HCT116 (cell line): ENCODE data around the gene NCAPG.

Source experiments
- ATF3 ChIP-seq: IDR thresholded peaks from 2 replicates; pipeline ENCODE4 v1.6.1; 2012
- CEBPB ChIP-seq: IDR thresholded peaks from 2 replicates; pipeline ENCODE4 v1.6.1; 2012; ENCODE audit warnings: low read depth
- CTCF ChIP-seq, 3 experiments: fragments of 200-600 bp in 1 of 3; sonication (generic) in 1 of 3; IDR thresholded peaks in 2 of 3; conservative IDR thresholded peaks in 1 of 3; 2 replicates each; pipeline ENCODE4 v1.5.1; 2012 to 2017; ENCODE audit warnings: low read depth in 2 of 3, low read length in 2 of 3, antibody characterized with exemption in 1 of 3, borderline replicate concordance in 1 of 3, control low read depth in 1 of 3, mild to moderate bottlenecking in 1 of 3, mixed read lengths in 1 of 3, mixed run types in 1 of 3, moderate library complexity in 1 of 3; ENCODE audit not compliant: insufficient read depth in 1 of 3
- EZH2 ChIP-seq: fragments of 200-600 bp; sonication (generic); IDR thresholded peaks from 2 replicates; pipeline ENCODE4 v1.6.1; 2017; ENCODE audit warnings: antibody characterized with exemption, mixed run types
- JUND ChIP-seq: IDR thresholded peaks from 2 replicates; pipeline ENCODE4 v1.6.1; 2012

- TF ChIP-seq CTCF (IDR thresholded peaks at IDR 0.05 in 2 of 3, conservative IDR thresholded peaks at IDR 0.05 in 1 of 3; ENCODE audit: borderline replicate concordance in 1 of 3, insufficient read depth in 1 of 3, low read depth in 2 of 3, low read length in 2 of 3) (no peak), EZH2 (no peak), ATF3 (no peak), CEBPB (no peak), JUND (no peak)
Observed at GRCh38 chr4:17811078-17811603, 362 bp downstream of the NCAPG start.
